ENCODE results near the gene XPR1. TPM values are rescaled to one million over a fixed set of nuclear protein-coding genes. Genes with fewer than 3 reads are reported as not detected.
A peak's percentile ranks its signal among the peaks of the same experiment; 100 is the strongest.

The XPR1 gene
- total RNA-seq, 1 experiment from 2014 or later: 19.9 TPM

GRCh38 chr1:180632326-180633056 is 669 bp downstream of the XPR1 start (continued):
- TF ChIP-seq ATF3 (IDR thresholded peaks at IDR 0.05) (no peak), POLR2A (IDR thresholded peaks at IDR 0.05; ENCODE audit: borderline replicate concordance, extremely low read depth, insufficient read depth, insufficient read length) (no peak), YY1 (IDR thresholded peaks at IDR 0.05; ENCODE audit: extremely low read depth, insufficient replicate concordance, low read depth, low read length) (no peak), TCF7L2 (IDR thresholded peaks at IDR 0.05; ENCODE audit: borderline replicate concordance, extremely low read depth, insufficient read depth, insufficient read length) (peak; percentile 4), ZNF274 (IDR thresholded peaks at IDR 0.05; ENCODE audit: low read depth, low read length) (no peak), CTCF (IDR thresholded peaks at IDR 0.05 in 2 of 3, conservative IDR thresholded peaks at IDR 0.05 in 1 of 3; ENCODE audit: borderline replicate concordance in 1 of 3, insufficient read depth in 1 of 3, low read depth in 2 of 3, low read length in 2 of 3) (peak in 2 of 3 experiments; percentile 18 to 20; a peak in 1 of 6 replicates), ELF1 (IDR thresholded peaks at IDR 0.05; ENCODE audit: borderline replicate concordance, low read depth) (no peak), CEBPB (IDR thresholded peaks at IDR 0.05; ENCODE audit: low read depth) (no peak), POLR2AphosphoS5 (IDR thresholded peaks at IDR 0.05; ENCODE audit: low read depth, low read length) (no peak; the same call in 1 of the 2 replicates), FOSL1 (IDR thresholded peaks at IDR 0.05; ENCODE audit: low read depth) (no peak), MAX (IDR thresholded peaks at IDR 0.05) (no peak; the same call in 1 of the 2 replicates), EGR1 (IDR thresholded peaks at IDR 0.05; ENCODE audit: low read depth) (no peak; the same call in 1 of the 2 replicates), ZFX (IDR thresholded peaks at IDR 0.05) (peak; percentile 41; the same call in 1 of the 2 replicates), EZH2 (IDR thresholded peaks at IDR 0.05) (no peak)

Data from HCT116 (cell line).